Measurements from ENCODE around the gene ATP2A1. TPM values are rescaled to one million over a fixed set of nuclear protein-coding genes. Genes with fewer than 3 reads are reported as not detected.
A peak's percentile ranks its signal among the peaks of the same experiment; 100 is the strongest.
"Not testable (repeated sequence)": the region's sequence is repeated elsewhere in the genome, so short reads cannot be mapped to it uniquely, and the experiment has no call there.

ATP2A1 gene
- total RNA-seq, 1 donor from 2014 or later = 120 TPM

GRCh38 chr16:28905800-28906372 is 27.6 kb downstream of the ATP2A1 start:
- DNase-seq (ENCODE audit: low read depth) = no peak

GRCh38 chr16:28910086-28911031 is 32.1 kb downstream of the ATP2A1 start:
- DNase-seq (ENCODE audit: low read depth) = peak; percentile 22

DNA sequence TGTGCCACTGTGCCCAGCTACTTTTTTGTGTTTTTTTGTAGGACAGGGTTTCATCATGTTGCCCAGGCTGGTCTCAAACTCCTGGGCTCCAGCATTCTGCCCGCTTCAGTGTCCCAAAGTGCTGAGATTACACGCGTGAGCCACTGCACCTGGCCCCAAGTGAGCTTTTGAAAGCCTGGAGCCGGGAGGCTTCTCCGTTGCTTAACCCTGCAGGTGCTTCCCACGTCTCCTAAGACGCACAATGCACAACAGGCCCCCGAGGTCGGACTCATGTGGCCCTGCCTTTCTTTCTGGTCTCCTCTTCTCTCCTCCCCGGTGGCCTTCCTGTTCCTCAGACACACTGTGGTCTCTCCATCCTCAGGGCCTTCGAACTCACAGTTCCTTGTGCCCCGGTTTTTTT is 34.3 kb downstream of the ATP2A1 start:
- no peak for DNase-seq (ENCODE audit: low read depth)

DNA sequence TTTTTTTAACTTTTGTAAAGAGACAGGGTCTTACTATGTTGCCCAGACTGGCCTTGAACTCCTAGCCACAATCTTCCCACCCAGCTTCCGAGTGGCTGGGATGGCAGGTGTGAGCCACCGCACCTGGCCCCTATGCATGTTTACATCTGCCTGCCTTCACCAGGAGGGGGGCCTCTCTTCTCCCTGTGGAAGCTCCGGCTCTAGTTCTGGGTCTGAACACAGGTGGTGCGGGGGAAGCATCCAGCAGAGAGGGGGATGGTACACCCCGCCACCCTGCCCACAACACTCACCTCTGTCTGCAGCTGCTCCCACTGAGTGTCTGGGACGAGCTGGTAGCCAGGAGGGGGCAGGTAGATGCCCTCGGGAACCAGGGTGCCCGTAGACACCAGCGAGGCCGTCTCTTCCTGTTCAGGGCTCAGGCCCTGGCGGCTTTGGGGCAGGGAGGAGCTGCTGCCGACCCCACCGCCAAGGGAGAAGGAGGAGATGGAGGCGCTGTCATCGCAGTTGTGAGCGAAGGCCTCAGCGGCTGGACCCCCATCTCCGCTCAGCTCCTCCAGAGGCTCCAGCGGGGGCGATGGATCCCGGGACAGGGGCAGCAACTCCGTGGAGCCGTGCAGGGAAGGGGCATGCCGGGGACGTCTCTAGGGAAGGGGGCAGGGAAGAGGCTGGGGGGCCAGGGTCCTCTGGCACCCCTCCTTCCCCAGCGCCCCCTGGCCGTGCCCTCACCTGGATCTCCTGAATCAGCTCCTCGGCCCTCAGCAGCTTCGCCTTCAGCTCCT is 35.8 kb downstream of the ATP2A1 start:
- DNase-seq (ENCODE audit: low read depth) = no peak

DNA sequence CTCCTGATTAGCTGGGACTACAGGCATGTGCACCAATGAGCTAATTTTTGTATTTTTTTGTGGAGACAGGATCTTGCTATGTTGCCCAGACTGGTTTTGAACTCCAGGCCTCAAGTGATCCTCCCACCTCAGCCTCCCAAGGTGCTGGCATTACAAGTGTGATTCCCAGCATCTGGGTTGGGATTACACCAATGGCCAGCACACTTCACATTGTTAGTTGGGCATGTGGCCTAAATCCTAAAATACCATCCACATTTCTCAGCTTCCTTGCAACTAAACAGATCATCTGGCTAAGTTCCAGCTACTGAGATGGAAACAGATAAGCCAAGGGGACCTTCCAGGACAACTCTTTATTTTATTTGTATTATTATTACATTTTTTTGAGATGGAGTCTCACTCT is 36.9 kb downstream of the ATP2A1 start:
- DNase-seq (ENCODE audit: low read depth) = no peak

- DNase-seq (ENCODE audit: low read depth) = no peak
Measured at GRCh38 chr16:28917095-28917494, 38.8 kb downstream of the ATP2A1 start.

DNA sequence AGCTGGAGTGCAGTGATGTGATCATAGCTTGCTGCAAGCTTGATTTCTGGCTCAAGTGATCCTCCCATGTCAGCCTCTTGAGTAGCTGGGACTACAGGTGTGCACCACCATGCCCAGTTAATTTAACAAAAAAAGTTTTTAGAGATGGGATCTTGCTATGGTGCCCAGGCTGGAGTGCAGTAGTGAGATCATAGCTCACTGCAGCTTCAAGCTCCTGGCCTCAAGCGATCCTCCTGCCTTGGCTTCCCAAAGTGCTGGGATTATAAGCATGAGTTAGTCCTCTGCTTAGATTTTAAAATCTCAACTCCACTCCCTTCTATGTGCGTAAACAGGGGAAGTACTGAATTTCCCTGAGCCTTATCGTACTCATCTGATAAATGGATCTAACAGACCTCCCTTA is 40.4 kb downstream of the ATP2A1 start:
- DNase-seq (ENCODE audit: low read depth) = no peak

GRCh38 chr16:28923231-28923587 is 44.9 kb downstream of the ATP2A1 start:
- DNase-seq (ENCODE audit: low read depth) = no peak

DNA sequence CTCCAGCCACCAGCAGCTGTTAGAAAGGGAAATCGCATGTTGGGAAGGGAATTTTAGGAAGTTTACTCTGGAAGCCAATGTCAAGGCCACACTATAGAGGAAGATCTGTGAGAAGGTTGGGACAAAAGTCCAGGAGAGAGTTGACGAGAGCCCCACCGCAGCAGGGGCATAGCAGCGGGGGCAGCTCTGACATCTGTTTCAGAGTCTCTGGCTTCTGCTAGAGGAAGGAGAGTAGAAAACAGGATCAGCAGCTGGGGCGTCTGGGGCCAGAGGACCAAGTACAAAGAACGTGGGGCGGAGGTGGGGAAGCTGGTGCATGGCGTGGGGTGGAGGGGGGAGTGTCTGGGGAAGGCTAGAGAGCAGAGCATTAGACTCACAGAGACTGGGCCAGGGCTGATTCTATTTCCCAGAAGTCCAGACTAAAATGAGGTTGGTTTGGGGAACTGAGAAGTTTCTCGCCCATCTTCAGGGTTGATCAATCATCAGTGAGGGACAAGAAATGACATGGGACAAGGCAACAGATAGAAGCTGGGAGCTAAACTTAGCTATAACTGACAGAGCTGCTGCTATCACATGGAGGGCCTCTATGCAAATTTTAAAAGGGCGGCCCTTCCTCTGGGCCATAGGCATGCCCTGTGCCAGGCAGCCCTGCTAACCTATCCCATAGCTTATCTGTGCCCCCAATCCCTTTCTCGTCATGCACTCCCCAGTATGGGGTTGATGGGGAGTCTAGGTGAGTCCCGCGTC is 45.5 kb downstream of the ATP2A1 start:
- no peak for DNase-seq (ENCODE audit: low read depth)

- no peak for DNase-seq (ENCODE audit: low read depth)
Measured at GRCh38 chr16:28924399-28924761, 46.1 kb downstream of the ATP2A1 start.

GRCh38 chr16:28924762-28925385 is 46.6 kb downstream of the ATP2A1 start, which contains the start of gene RABEP2:
Gene RABEP2 (minus strand): TSS chr16:28925238. CDS start chr16:28925163, 75 bp downstream.
- peak; percentile 91 for DNase-seq (ENCODE audit: low read depth)

DNA sequence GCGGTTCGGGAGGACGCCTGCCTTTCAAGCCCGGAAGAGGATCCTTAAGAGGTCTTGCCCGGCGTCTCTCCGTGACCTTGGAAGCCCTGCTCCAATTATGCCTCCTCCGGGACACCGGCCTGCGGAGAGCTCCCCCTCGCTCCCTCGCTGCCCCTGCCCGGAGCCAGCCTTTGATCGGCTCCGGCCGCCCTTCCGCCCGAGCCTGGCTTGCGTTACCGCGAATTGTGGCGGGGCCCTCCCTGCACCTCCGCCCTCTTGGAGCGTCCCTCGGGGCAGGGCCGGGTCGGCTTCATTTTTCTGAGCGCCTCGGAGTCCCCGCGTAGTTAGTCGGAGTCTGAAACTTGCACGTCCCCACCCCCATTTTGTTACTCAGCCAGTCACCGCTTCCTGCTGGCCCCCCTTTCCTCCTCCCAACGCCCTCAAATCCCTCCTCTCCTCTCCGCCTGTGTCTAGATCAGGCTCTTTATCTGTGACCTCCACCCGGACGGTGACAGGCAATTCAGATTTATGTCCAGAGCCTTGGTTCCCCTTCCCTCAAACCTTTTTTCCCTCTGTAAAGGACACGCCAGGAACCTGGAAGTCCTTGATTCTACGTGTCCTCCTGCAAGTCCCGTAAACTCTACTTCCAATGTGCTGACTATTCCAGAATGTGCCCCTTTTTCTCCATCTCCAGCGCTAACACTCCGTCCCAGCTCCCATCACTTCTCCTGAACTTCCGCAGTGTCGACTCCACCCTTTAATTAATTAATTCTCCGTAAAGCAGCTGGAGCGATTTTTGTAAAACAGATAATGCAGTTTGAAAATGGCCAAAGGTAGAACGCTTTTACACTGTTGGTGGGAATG is 47.3 kb downstream of the ATP2A1 start:
- peak; percentile 80 for DNase-seq (ENCODE audit: low read depth)

DNA sequence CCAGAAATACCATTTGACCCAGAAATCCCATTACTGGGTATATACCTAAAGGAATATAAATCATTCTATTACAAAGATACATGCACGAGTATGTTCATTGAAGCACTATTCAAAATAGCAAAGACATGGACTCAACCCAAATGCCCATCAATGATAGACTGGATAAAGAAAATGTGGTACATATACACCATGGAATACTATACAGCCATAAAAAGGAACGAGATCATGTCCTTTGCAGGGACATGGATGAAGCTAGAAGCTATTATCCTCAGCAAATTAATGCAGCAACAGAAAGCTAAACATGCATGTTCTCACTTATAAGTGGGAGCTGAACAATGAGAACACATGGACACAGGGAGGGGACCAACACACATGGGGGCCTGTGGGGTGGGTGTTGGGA is 48.0 kb downstream of the ATP2A1 start:
- DNase-seq (ENCODE audit: low read depth) = not testable (repeated sequence)

- DNase-seq (ENCODE audit: low read depth) = no peak
Measured at GRCh38 chr16:28927815-28928214, 49.5 kb downstream of the ATP2A1 start.

GRCh38 chr16:28930203-28930602 is 51.9 kb downstream of the ATP2A1 start:
- DNase-seq (ENCODE audit: low read depth) = no peak

GRCh38 chr16:28930652-28931051 is 52.4 kb downstream of the ATP2A1 start:
- no peak for DNase-seq (ENCODE audit: low read depth)

DNA sequence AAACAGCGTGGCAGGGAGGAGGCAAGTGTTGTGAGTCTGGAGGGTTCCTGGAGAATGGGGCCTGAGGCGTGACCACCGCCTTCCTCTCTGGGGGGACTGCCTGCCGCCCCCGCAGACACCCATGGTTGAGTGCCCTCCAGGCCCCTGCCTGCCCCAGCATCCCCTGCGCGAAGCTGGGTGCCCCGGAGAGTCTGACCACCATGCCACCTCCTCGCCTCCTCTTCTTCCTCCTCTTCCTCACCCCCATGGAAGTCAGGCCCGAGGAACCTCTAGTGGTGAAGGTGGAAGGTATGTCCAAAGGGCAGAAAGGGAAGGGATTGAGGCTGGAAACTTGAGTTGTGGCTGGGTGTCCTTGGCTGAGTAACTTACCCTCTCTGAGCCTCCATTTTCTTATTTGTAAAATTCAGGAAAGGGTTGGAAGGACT is 53.5 kb downstream of the ATP2A1 start, which contains the start of gene CD19:
TSS of gene CD19 (plus strand) at position 171 of the 425 bp plus-strand sequence. CDS start at position 201, 30 bp downstream.
- DNase-seq (ENCODE audit: low read depth) = no peak

GRCh38 chr16:28932339-28933141 is 54.3 kb downstream of the ATP2A1 start:
- DNase-seq (ENCODE audit: low read depth) = no peak

DNA sequence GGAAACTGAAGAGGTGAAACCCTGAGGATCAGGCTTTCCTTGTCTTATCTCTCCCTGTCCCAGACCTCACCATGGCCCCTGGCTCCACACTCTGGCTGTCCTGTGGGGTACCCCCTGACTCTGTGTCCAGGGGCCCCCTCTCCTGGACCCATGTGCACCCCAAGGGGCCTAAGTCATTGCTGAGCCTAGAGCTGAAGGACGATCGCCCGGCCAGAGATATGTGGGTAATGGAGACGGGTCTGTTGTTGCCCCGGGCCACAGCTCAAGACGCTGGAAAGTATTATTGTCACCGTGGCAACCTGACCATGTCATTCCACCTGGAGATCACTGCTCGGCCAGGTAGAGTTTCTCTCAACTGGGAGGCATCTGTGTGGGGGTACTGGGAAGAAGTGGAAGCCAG is 54.9 kb downstream of the ATP2A1 start:
- no peak for DNase-seq (ENCODE audit: low read depth)

Measured in myocyte (in vitro differentiated cells).